Measurements from ENCODE around the gene NEIL1.
"Not testable (repeated sequence)": the region's sequence is repeated elsewhere in the genome, so short reads cannot be mapped to it uniquely, and the experiment has no call there.

NEIL1 gene

DNA sequence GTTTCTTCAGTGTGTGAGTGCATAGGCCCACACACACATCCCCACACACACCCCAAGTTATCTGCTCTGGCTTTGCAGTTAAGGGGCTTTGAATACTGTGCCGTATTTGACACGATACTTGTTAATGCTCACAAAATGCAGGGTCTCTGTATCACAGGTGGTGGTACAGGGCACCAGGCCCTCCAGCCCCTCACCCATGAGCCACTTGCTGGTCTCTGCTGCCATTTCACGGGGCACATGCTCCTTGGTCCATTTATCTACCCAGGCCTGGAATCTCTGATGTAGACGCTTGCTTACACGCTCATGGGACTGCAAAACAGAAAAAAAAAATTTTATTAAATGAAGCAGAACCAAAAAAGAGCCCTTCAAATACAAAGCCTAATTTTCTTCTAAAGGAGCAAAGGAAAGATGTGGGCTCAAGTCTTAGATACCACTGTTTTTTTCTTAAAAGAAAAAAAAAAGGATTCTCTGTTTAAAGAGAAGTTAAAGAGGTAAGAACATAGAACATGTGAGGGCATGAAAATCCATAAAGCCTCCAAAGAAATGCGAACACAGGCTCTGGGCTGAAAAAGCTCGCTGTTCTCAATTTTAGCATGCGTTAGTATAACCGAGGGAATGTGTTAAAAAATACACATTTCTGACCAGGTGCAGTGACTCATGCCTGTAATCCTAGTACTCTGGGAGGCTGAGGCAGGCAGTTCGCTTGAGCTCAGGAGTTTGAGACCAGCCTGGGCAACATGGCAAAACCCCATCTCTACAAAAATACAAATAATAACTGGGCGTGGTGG lies 25.3 kb downstream of the NEIL1 start:
- TF ChIP-seq, protein P1, sequence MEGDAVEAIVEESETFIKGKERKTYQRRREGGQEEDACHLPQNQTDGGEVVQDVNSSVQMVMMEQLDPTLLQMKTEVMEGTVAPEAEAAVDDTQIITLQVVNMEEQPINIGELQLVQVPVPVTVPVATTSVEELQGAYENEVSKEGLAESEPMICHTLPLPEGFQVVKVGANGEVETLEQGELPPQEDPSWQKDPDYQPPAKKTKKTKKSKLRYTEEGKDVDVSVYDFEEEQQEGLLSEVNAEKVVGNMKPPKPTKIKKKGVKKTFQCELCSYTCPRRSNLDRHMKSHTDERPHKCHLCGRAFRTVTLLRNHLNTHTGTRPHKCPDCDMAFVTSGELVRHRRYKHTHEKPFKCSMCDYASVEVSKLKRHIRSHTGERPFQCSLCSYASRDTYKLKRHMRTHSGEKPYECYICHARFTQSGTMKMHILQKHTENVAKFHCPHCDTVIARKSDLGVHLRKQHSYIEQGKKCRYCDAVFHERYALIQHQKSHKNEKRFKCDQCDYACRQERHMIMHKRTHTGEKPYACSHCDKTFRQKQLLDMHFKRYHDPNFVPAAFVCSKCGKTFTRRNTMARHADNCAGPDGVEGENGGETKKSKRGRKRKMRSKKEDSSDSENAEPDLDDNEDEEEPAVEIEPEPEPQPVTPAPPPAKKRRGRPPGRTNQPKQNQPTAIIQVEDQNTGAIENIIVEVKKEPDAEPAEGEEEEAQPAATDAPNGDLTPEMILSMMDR (IDR thresholded peaks at IDR 0.05; ENCODE audit: borderline replicate concordance, insufficient read depth, low read depth, low read length) = no peak
- no peak overlapping the region for H3K4me3 ChIP-seq (ENCODE audit: low read depth, low read length)

DNA sequence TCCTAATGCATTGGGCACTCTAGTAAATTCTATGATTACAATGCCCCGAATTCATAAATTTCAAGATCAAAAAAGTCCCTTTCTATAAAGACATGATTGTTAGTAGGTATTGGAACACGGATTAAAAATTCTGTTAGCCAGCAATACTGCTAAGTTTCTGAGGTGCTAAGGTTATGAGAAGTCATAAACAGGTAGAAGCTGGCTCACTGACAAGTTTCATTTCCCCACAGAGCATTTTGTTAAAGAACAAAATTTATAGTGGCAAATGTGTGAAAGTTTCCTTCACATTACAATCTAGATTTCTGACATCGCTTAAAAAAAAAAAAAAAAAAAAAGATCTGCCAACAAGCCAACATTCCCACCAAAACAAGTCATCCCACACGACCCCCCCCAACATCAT lies 33.9 kb downstream of the NEIL1 start:
- TF ChIP-seq, protein P1 (IDR thresholded peaks at IDR 0.05; ENCODE audit: borderline replicate concordance, insufficient read depth, low read depth, low read length) = no peak
- no peak overlapping the region for H3K4me3 ChIP-seq (ENCODE audit: low read depth, low read length)

DNA sequence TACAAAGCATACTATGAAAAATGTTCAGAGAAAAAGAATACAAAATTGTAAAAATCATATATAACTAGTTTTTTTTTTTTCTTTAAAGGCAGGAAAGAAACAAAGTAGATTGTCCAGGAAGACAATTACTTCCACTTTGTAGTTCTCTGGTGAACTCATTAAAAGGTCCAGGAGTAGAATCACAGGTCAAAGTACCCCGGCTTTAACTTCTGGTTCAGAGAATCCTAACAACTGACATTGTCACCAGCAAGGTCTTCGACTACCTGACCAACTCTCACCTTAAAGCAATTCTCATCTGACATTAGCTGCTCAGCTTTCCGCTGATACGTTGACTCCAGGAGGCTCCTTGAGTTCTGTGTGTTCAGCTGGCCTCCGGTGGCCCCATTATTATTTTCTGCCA lies 37.1 kb downstream of the NEIL1 start:
- not testable (repeated sequence) for H3K4me3 ChIP-seq (ENCODE audit: low read depth, low read length)

DNA sequence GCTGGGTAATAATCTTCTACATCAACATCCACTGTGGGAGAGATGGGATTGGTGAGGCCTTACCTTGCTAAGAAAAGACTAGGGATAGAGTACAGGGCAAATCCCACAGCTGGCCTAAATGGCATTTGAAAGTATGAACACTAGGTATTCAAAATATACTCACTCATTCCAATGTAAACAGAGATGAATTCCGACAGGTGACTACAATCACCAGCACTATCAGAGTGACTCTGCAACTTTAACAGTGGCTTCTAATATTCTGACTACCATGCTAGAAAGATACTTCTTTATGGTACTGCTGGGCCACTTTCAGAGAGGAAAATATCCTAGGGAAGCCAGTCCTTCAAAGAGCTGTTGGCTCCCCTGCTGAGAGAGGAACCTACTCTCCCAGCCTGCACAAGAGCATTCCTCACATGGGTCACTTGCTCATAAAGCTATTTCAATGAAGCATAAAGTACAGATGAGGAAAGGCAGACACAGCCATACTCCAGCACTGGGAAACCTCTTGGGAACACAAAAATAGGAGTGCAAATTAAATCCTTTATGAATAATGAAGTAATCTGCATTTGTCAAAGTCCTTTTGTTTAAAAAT lies 43.0 kb downstream of the NEIL1 start:
- TF ChIP-seq, protein P1 (IDR thresholded peaks at IDR 0.05; ENCODE audit: borderline replicate concordance, insufficient read depth, low read depth, low read length) = no peak
- H3K4me3 ChIP-seq (ENCODE audit: low read depth, low read length) = no peak overlapping the region

DNA sequence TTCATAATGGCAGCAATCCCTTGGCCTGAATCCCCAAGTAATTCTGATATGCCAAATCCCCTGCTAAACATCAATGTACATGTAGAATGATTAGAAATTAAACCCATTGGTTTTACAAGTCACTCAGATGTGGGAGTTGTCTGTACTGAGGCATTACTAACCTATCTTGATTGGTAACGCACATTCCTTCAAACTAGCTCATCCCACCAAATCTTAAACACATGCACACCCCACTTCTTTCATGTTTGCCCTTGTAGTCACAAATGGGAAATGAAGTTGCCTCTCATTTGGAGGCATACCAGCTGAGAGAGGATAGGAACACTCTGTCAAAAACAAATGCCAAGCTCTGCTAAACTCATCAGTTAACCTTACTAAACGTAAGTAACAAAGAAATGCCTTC lies 50.7 kb downstream of the NEIL1 start:
- TF ChIP-seq, protein P1 (IDR thresholded peaks at IDR 0.05; ENCODE audit: borderline replicate concordance, insufficient read depth, low read depth, low read length) = no peak
- H3K4me3 ChIP-seq (ENCODE audit: low read depth, low read length) = no peak overlapping the region

DNA sequence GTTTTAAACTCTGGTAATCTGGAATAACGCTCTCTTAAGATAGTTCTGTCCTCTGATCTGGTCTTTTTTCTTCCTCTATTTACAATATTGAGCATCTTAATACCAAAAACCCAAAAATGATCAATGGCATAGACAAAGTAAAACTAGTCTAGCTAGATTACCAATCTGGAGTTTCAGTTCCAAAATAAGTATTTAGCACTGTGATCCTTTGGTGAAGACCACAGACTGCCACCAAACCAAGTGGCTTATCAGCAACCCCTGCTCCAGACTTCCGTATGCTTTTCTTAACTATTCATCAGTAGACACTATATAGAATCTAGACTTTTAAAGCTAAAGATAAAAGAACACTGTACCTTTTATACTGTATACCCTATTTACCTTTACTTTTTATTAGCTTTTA lies 57.1 kb downstream of the NEIL1 start:
- no peak overlapping the region for H3K4me3 ChIP-seq (ENCODE audit: low read depth, low read length)
- TF ChIP-seq, protein P1 (IDR thresholded peaks at IDR 0.05; ENCODE audit: borderline replicate concordance, insufficient read depth, low read depth, low read length) = no peak
